HG03439 (cell line): ENCODE results near the gene CELF1.

Experiments
- ATAC-seq: cut with Tn5 transposase; IDR thresholded peaks from one replicate; pipeline ENCODE4 v1.9.1; 2021; ENCODE audit warnings: mild to moderate bottlenecking, moderate library complexity; ENCODE audit not compliant: unreplicated experiment

The CELF1 gene

DNA sequence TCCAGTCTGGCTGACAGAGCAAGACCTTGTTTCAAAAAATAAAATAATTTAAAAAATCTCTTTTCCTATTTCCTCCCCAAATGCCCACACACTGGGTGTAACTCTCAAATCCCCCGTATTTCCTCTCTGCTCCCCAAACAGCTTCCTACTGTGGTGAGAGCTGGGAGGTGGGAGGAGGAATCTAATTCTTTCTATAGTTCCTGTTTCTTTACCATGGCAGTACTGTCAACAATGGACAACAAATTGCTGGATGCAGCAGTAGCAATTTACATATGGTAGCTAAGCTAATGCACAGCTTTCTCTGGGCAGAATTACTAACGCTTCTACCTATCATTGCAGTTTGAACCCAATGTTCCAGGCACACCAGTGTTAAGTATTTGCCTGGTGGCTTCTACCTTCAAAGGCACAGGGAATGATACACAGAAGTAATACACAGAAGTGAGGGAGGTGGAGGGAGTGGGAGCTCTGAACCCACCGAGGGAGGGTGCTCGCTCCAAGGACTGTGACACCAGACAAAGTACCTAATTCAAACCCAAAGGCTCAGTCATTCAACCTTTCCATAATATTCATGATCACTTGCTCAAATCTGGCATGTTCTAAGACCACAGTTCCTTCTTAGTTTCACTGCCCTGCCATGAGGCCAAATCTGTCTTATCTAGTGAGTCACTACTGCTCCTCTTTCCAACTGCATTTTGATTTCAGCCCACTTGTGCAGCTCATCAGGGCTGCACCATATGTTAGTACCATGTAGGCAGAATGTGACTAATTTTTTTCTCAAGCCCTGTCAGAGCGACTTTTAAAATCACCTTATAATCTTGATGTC, 37.9 kb downstream of the CELF1 start:
- peak; percentile 43 for ATAC-seq

GRCh38 chr11:47512701-47513100, 40.2 kb downstream of the CELF1 start:
- ATAC-seq = no peak

GRCh38 chr11:47511917-47512316, 41.0 kb downstream of the CELF1 start:
- no peak for ATAC-seq

GRCh38 chr11:47510209-47510608, 42.7 kb downstream of the CELF1 start:
- ATAC-seq = no peak

DNA sequence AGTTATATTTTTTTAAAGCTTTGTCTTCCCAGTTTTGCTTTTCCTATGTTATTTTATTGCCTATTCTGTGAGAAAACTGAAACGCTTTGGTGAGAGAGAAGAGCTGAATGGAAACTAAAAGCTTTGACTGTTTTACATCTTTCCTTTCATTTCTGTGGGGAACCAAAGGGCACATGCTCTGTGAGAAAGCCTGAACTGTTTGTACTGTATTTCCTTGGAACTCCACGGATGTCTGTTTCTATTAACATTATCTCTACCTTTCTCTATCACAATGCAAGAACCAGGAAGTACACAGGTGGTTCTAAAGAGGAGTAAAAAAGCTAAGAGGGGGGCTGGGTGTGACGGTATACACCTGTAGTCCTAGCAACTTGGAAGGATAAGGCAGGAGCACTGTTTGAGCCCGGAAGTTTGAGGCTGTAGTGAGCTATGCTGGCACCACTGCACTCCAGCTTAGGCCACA, 43.8 kb downstream of the CELF1 start:
- ATAC-seq = no peak

- ATAC-seq = no peak
Observed at GRCh38 chr11:47508240-47508957, 44.5 kb downstream of the CELF1 start.

GRCh38 chr11:47507563-47508239, 45.2 kb downstream of the CELF1 start:
- ATAC-seq = no peak

- no peak for ATAC-seq
Observed at GRCh38 chr11:47506795-47507562, 46.0 kb downstream of the CELF1 start.

DNA sequence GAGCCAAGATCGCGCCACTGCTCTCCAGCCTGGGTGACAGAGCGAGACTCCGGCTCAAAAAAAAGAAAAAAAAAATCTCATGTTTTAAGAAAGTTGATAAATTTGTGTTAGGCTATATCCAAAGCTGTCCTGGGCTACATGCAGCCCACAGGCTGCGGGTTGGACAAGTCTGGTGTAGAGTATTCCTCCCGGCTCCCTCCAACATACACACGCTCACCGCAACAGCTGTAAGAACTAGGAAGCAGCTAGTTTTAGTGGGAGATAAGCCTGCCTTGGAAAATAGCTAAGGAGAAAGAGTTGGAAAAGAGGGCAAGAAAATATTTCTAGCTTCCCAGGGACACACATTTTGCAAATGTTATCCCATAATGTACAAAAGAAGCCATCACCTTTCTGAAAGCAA, 46.6 kb downstream of the CELF1 start:
- ATAC-seq = no peak

GRCh38 chr11:47504910-47505309, 48.0 kb downstream of the CELF1 start:
- ATAC-seq = no peak

DNA sequence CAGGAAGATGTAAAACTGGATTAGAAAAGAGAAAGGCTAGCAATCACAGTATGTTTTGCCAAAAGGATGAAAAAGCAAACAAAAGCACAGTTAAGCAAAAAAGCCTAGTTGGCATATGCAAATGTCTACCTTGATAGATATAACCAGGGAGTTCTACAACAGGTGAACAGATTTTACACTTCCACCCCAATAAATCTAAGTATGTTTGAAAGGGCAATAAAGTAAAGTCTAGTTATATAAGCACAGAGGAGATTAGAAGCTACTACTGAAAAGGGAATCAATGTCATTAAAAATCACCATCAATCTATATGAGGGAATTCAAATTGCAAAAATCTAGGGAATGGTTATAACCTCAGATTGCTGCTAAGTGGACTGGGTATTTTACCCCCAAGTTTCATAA, 49.7 kb downstream of the CELF1 start:
- no peak for ATAC-seq

- ATAC-seq = no peak
Observed at GRCh38 chr11:47502767-47503166, 50.2 kb downstream of the CELF1 start.

DNA sequence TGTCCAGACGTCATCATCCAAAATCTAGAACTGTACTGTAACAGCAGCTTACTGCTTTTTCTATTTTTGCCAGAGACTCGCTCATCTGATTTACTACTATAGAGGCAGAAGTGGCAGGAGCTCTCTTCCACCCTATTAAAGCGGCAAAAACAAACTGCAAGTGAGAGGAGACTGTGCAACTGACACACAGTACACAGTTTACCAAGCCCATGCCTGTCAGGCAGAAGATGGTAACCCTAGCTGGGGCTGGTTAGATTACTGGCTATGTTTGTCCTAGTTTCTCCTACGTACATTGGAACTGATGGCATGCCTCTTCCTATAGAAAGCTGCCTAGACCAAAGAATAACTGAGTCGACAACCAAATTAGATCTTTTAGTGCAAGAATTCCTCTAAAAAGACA, 51.8 kb downstream of the CELF1 start:
- no peak for ATAC-seq

GRCh38 chr11:47500121-47500520, 52.8 kb downstream of the CELF1 start:
- no peak for ATAC-seq

DNA sequence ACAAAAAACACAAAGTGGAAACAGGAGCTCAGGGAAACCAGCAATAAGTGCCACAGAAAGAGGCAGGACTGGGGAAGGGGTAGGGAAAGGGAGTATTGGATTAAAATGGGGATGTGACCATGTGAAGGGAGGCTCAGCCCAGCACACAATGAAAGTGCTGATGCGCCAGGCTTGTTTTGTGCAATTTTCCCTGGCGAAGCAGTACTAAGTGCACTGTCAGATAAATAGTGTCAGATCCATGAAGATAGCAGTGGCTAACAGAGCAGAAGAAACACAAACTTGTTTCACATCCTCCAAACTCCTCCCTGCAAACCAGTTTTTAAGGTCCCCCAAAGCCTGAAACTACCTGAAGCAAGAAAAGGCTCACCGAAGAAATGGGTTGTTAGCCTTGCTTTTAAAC, 53.3 kb downstream of the CELF1 start:
- ATAC-seq = no peak

GRCh38 chr11:47499161-47499560, 53.8 kb downstream of the CELF1 start:
- ATAC-seq = no peak

DNA sequence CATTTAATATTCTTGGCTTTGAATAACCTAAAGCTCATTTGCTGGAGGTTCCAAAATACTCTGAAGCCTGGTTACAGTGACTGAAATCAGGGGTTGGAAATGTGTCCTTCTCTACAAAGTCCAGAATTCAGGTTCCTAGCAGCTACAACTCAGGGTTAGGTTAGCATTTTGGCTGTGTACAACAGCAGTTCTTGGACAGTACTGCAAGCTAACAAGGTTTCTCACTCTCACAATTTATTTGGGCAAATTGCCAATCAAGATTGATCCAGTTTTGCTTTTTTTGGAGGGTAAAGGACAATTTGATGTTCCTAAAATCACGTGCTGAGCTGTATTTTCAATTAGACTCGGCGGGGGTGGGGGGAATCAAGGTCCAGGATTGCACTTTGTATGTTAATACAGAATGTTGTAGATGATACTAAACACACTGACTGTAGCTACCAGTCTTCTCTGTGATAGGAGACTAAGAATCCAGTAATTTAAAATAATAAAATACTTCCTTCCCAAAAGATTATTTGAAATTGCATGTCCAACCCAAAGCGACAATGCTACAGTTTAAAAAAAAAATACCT, 54.3 kb downstream of the CELF1 start:
- ATAC-seq = no peak

DNA sequence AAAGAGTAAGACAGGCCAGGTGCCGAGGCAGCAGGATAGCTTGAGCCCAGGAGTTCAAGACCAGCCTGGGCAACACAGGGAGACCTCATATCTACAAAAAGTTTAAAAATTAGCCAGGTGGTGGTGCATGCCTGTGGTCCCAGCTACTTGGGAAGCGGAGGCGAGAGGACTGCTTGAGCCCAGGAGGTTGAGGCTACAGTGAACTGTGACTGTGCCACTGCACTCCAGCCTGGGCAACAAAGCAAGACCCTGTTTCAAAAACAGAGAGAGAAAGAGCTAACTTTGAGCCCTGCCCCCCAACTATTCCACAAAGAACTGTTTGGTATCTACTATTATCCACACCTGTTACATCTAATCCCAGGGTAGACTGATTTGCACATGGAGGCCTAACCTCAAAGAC, 54.8 kb downstream of the CELF1 start:
- no peak for ATAC-seq

DNA sequence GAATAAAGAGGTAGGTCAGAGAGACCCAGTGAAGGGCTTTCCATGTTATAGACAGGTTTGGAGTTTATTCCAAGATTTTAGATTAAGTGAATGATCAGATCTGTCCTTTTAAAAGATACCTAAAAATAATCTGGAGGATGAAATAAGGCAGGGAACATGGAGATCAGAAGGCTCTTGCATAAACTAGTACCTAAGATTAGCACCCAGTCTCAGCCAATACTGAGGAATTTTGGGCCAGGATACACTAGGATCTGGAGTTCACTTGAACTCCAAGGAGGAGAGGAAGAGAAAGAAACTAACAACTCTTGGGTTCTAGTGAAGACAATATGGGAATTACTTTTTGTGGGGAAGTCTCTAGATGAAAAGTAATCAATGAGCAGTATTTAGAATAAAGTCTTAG, 56.1 kb downstream of the CELF1 start:
- no peak for ATAC-seq

- no peak for ATAC-seq
Observed at GRCh38 chr11:47495856-47496217, 57.1 kb downstream of the CELF1 start.
